Cardiac muscle cell (in vitro differentiated cells and primary cell): ENCODE data around the gene GPR155. TPM values are rescaled to one million over a fixed set of nuclear protein-coding genes. Genes with fewer than 3 reads are reported as not detected.

Experiments
- DNase-seq, 2 donors: peaks; one replicate each; pipeline versions ENCODE4 v3.0.0 to v3.0.0-alpha.2; 2010 to 2017; ENCODE audit warnings: low read depth in 1 of 2, low spot score in 1 of 2
- H3K27ac ChIP-seq: fragments of 200-600 bp; sonication (generic); 2 replicates; pipeline ENCODE4 v1.5.1; 2016
- H3K27me3 ChIP-seq: fragments of 200-600 bp; sonication (generic); 2 replicates; pipeline ENCODE4 v1.6.0; 2016; ENCODE audit warnings: control low read depth
- H3K36me3 ChIP-seq: fragments of 200-600 bp; sonication (generic); 2 replicates; pipeline ENCODE4 v1.5.1; 2016; ENCODE audit warnings: control low read depth
- H3K4me1 ChIP-seq: fragments of 200-600 bp; sonication (generic); 2 replicates; pipeline ENCODE4 v1.8.1; 2017; ENCODE audit warnings: low read depth, mild to moderate bottlenecking, mixed run types
- H3K4me3 ChIP-seq: fragments of 200-600 bp; sonication (generic); 2 replicates; pipeline ENCODE4 v1.5.1; 2016; ENCODE audit warnings: mild to moderate bottlenecking
- H3K9me3 ChIP-seq: fragments of 200-600 bp; sonication (generic); 2 replicates; pipeline ENCODE4 v1.5.1; 2017; ENCODE audit warnings: low read depth, mild to moderate bottlenecking, control low read depth
- CTCF ChIP-seq: IDR thresholded peaks from 2 replicates; pipeline ENCODE4 v1.5.1; 2012; ENCODE audit warnings: low read depth, mild to moderate bottlenecking, low read length
- polyA plus RNA-seq: library from polyadenylated mRNA; unstranded; fragments of >200 nt; fragmentation: Nextera tagmentation; extraction: Ambion mirVana; gene quantifications from 2 replicates; pipeline ENCODE4 v1.2.1, GENCODE V29; 2016
- total RNA-seq: library from RNA; depleted of rRNA; stranded (reverse); fragments of >200 nt; gene quantifications from 2 replicates; pipeline ENCODE4 v1.2.3, GENCODE V29; 2016

Gene GPR155
- total and polyA plus RNA-seq, 2 experiments from 2014 or later, result 2.7 to 8.5 TPM

- peaks cover 5% of the 10 kb centered on the region for H3K36me3 ChIP-seq
- TF ChIP-seq CTCF, result no peak
- no peaks in the 10 kb centered on the region for H3K4me1 ChIP-seq
- H3K27me3 ChIP-seq, result no peaks in the 10 kb centered on the region
- H3K27ac ChIP-seq, result no peak overlapping the region
- no peak for DNase-seq
- no peaks in the 10 kb centered on the region for H3K9me3 ChIP-seq
- H3K4me3 ChIP-seq, result no peak overlapping the region
Measured at GRCh38 chr2:174403628-174404027, 83.2 kb downstream of the GPR155 start.

- Histone ChIP-seq H3K9me3 (no peaks in the 10 kb centered on the region), H3K27ac (no peak overlapping the region), H3K36me3 (peaks cover 5% of the 10 kb centered on the region), H3K27me3 (no peaks in the 10 kb centered on the region), H3K4me3 (no peak overlapping the region), H3K4me1 (no peaks in the 10 kb centered on the region)
- no peak for TF ChIP-seq CTCF
- no peak for DNase-seq
Measured at GRCh38 chr2:174400853-174401252, 86.0 kb downstream of the GPR155 start.

GRCh38 chr2:174399171-174399570, 87.7 kb downstream of the GPR155 start:
- Histone ChIP-seq H3K27me3 (no peaks in the 10 kb centered on the region), H3K9me3 (no peaks in the 10 kb centered on the region), H3K36me3 (peaks cover 5% of the 10 kb centered on the region), H3K4me3 (no peak overlapping the region), H3K27ac (no peak overlapping the region), H3K4me1 (peaks cover 7% of the 10 kb centered on the region)
- TF ChIP-seq CTCF, result no peak
- no peak for DNase-seq

- Histone ChIP-seq H3K27me3 (no peaks in the 10 kb centered on the region), H3K27ac (no peak overlapping the region), H3K36me3 (peaks cover 5% of the 10 kb centered on the region), H3K9me3 (no peaks in the 10 kb centered on the region), H3K4me1 (peaks cover 11% of the 10 kb centered on the region), H3K4me3 (no peak overlapping the region)
- TF ChIP-seq CTCF, result no peak
- no peak for DNase-seq
Measured at GRCh38 chr2:174397773-174398172, 89.1 kb downstream of the GPR155 start.

GRCh38 chr2:174395969-174396630, 90.7 kb downstream of the GPR155 start:
- TF ChIP-seq CTCF, result no peak
- peak in 1 of 2 donors; percentile 5 for DNase-seq
- peak overlapping the region; percentile 82 for H3K4me3 ChIP-seq
- H3K27me3 ChIP-seq, result no peaks in the 10 kb centered on the region
- no peaks in the 10 kb centered on the region for H3K9me3 ChIP-seq
- peaks cover 11% of the 10 kb centered on the region for H3K4me1 ChIP-seq
- H3K27ac ChIP-seq, result peak overlapping the region; percentile 91
- H3K36me3 ChIP-seq, result peaks cover 2% of the 10 kb centered on the region
